Measurements from ENCODE around the gene TPD52L1.

Gene TPD52L1

GRCh38 chr6:125197795-125198269 lies 44.3 kb downstream of the TPD52L1 start:
- H3K4me1 ChIP-seq (ENCODE audit: control insufficient read depth, low read length) = no peaks in the 10 kb centered on the region
- H3K79me2 ChIP-seq (ENCODE audit: control insufficient read depth, low read length) = no peaks in the 10 kb centered on the region
- H3K27ac ChIP-seq (ENCODE audit: low read depth, low read length) = no peak overlapping the region
- no peaks in the 10 kb centered on the region for H4K20me1 ChIP-seq (ENCODE audit: control insufficient read depth, insufficient read depth, low read depth, low read length)
- no peak for TF ChIP-seq EZH2phosphoT487 (IDR thresholded peaks at IDR 0.05; ENCODE audit: borderline replicate concordance, low read length)
- TF ChIP-seq, protein P1, sequence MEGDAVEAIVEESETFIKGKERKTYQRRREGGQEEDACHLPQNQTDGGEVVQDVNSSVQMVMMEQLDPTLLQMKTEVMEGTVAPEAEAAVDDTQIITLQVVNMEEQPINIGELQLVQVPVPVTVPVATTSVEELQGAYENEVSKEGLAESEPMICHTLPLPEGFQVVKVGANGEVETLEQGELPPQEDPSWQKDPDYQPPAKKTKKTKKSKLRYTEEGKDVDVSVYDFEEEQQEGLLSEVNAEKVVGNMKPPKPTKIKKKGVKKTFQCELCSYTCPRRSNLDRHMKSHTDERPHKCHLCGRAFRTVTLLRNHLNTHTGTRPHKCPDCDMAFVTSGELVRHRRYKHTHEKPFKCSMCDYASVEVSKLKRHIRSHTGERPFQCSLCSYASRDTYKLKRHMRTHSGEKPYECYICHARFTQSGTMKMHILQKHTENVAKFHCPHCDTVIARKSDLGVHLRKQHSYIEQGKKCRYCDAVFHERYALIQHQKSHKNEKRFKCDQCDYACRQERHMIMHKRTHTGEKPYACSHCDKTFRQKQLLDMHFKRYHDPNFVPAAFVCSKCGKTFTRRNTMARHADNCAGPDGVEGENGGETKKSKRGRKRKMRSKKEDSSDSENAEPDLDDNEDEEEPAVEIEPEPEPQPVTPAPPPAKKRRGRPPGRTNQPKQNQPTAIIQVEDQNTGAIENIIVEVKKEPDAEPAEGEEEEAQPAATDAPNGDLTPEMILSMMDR (IDR thresholded peaks at IDR 0.05; ENCODE audit: low read depth, low read length, poor library complexity, severe bottlenecking) = no peak
- no peaks in the 10 kb centered on the region for H3K9me2 ChIP-seq (replicated peaks; ENCODE audit: control insufficient read depth, low read length)
- H3K4me3 ChIP-seq (ENCODE audit: low read length) = no peak overlapping the region
- H3K9me3 ChIP-seq (ENCODE audit: control insufficient read depth, insufficient read depth, low read length) = no peaks in the 10 kb centered on the region
- H3F3A ChIP-seq (ENCODE audit: control insufficient read depth, insufficient read depth) = no peaks in the 10 kb centered on the region
- peaks cover 4% of the 10 kb centered on the region; the same call in 1 of the 2 replicates for H3K27me3 ChIP-seq (ENCODE audit: control insufficient read depth, low read length)
- no peaks in the 10 kb centered on the region for H3K36me3 ChIP-seq (ENCODE audit: control insufficient read depth, low read length)
- no peak overlapping the region for H3K4me2 ChIP-seq (ENCODE audit: low read length)

- H3K9me2 ChIP-seq (replicated peaks; ENCODE audit: control insufficient read depth, low read length) = no peaks in the 10 kb centered on the region
- H3K4me1 ChIP-seq (ENCODE audit: control insufficient read depth, low read length) = no peaks in the 10 kb centered on the region
- no peak overlapping the region for H3K4me2 ChIP-seq (ENCODE audit: low read length)
- TF ChIP-seq, protein P1 (IDR thresholded peaks at IDR 0.05; ENCODE audit: low read depth, low read length, poor library complexity, severe bottlenecking) = no peak
- no peak for TF ChIP-seq EZH2phosphoT487 (IDR thresholded peaks at IDR 0.05; ENCODE audit: borderline replicate concordance, low read length)
- no peak overlapping the region for H3K27ac ChIP-seq (ENCODE audit: low read depth, low read length)
- no peaks in the 10 kb centered on the region for H3K9me3 ChIP-seq (ENCODE audit: control insufficient read depth, insufficient read depth, low read length)
- peaks cover 4% of the 10 kb centered on the region; the same call in 1 of the 2 replicates for H3K27me3 ChIP-seq (ENCODE audit: control insufficient read depth, low read length)
- H3K4me3 ChIP-seq (ENCODE audit: low read length) = no peak overlapping the region
- no peaks in the 10 kb centered on the region for H4K20me1 ChIP-seq (ENCODE audit: control insufficient read depth, insufficient read depth, low read depth, low read length)
- H3F3A ChIP-seq (ENCODE audit: control insufficient read depth, insufficient read depth) = no peaks in the 10 kb centered on the region
- H3K36me3 ChIP-seq (ENCODE audit: control insufficient read depth, low read length) = no peaks in the 10 kb centered on the region
- no peaks in the 10 kb centered on the region for H3K79me2 ChIP-seq (ENCODE audit: control insufficient read depth, low read length)
Measured at GRCh38 chr6:125198398-125198937, 44.9 kb downstream of the TPD52L1 start.

DNA sequence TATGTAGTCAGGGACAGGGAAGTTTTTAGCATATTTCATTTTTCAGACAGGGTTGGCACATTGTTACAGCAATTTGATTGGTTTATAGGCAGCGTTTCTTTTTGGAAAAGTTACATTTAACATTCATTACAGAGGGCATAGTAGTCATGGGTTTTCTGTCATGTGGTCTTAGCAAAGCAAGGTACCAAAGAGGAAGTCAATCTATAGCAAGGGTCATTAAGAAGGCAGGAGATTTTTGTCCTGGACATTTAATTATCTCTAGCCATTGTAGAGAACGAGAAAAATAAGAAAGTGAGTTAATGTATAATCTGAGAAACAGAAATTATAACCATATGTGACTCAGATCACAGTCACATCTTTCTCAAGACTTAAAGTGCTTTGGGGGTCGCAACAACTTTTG lies 47.4 kb downstream of the TPD52L1 start:
- H3K4me2 ChIP-seq (ENCODE audit: low read length) = no peak overlapping the region
- no peaks in the 10 kb centered on the region for H4K20me1 ChIP-seq (ENCODE audit: control insufficient read depth, insufficient read depth, low read depth, low read length)
- no peaks in the 10 kb centered on the region for H3K9me2 ChIP-seq (replicated peaks; ENCODE audit: control insufficient read depth, low read length)
- H3K79me2 ChIP-seq (ENCODE audit: control insufficient read depth, low read length) = no peaks in the 10 kb centered on the region
- peaks cover 4% of the 10 kb centered on the region; the same call in 1 of the 2 replicates for H3K27me3 ChIP-seq (ENCODE audit: control insufficient read depth, low read length)
- H3K27ac ChIP-seq (ENCODE audit: low read depth, low read length) = no peak overlapping the region
- TF ChIP-seq, protein P1 (IDR thresholded peaks at IDR 0.05; ENCODE audit: low read depth, low read length, poor library complexity, severe bottlenecking) = no peak
- TF ChIP-seq EZH2phosphoT487 (IDR thresholded peaks at IDR 0.05; ENCODE audit: borderline replicate concordance, low read length) = no peak
- no peaks in the 10 kb centered on the region for H3K36me3 ChIP-seq (ENCODE audit: control insufficient read depth, low read length)
- H3F3A ChIP-seq (ENCODE audit: control insufficient read depth, insufficient read depth) = no peaks in the 10 kb centered on the region
- H3K4me3 ChIP-seq (ENCODE audit: low read length) = no peak overlapping the region
- no peaks in the 10 kb centered on the region for H3K4me1 ChIP-seq (ENCODE audit: control insufficient read depth, low read length)
- H3K9me3 ChIP-seq (ENCODE audit: control insufficient read depth, insufficient read depth, low read length) = no peaks in the 10 kb centered on the region
